Sciatic nerve (tissue), 2 donors: ENCODE data around the gene APOLD1. TPM values are rescaled to one million over a fixed set of nuclear protein-coding genes. Genes with fewer than 3 reads are reported as not detected.
"Not testable (repeated sequence)": the region's sequence is repeated elsewhere in the genome, so short reads cannot be mapped to it uniquely, and the experiment has no call there.

Experiments
- ATAC-seq: fragments of 200-7000 bp; cut with Tn5 transposase; one replicate; pipeline ENCODE4 v1.9.1; 2020; ENCODE audit warnings: mild to moderate bottlenecking, moderate library complexity
- DNase-seq: peaks from one replicate; pipeline ENCODE4 v3.0.0-alpha.2; 2020; ENCODE audit warnings: low spot score
- intact Hi-C: fragments of 100-400 bp; cut with DNase I; formaldehyde crosslinking; loops from one replicate; pipeline ENCODE4 v1.14.2; 2022
- microRNA-seq: library from miRNA; unstranded; fragments of <30 nt; microRNA quantifications from one replicate; pipeline ENCODE4 v1.2.0, GENCODE V29; 2020
- total RNA-seq: library from RNA; stranded (reverse); fragmentation: NEBNext Ultra II Directional; extraction: Animal tissue kit (Norgen Biotek cat#: 25700); gene quantifications from one replicate; pipeline ENCODE4 v1.2.1, GENCODE V29; 2021
- donor health status: DM: no; HTN: no; CAD: no.
- donor health status: DM: no; HTN: no; CAD: no.

APOLD1 gene
- total RNA-seq, 1 donor from 2014 or later, result 41.1 TPM

DNA sequence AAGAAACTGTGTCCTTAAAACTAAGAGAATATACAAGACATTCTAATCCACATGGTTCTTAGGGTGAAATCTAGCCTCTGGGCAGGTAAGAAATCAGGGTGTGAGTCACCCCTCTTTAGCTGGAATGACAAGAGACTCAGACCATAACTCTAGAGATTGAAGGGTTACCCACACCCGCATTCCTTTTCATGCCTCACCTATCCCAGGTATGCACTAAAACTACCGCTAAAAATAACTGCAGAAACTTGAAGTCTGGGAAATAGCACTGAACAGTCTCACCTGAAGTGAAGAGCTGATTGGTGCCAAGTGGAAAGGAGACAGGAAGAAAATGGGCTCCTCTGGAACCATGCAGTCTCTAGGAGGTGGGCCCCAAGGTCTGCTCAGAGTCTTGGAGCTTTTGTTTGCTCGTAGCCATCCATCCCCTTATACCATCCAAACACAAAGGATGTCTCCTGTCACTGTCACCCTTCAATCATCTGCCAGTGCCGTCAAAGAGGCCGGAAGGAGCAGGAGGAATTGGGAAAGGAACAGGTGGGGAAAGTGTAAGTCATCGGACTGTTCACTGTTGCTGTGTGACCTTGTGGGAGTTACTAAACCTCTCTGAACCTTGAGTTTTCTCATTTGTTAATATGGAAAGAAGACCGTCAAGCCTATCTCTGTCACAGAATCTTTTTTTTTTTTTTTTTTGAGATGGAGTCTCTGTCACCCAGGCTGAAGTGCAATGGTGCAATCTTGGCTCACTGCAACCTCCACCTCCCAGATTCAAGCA lies 50.1 kb downstream of the APOLD1 start:
- ATAC-seq, result no peak
- DNase-seq, result no peak
- intact Hi-C loops, result no loop called here

DNA sequence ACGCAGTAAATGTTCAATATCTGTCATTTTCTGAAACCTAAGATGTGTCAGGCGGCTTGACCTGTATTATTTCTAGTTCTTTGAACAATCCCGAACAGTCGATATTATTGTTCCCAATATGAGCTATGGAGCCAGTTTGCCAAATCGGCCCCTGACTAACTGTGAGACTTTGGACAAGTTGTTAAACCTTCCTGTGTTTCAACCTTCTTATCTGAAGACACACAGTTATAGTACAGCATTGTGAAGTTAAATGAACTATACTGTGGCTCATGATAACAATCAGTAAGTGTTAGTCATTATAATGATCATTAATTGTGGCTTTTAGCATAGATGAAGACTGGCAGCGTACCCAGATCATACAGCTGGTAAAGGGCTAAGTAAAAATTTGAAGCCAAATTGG lies 51.1 kb downstream of the APOLD1 start:
- no peak for ATAC-seq
- intact Hi-C loops, result no loop called here
- no peak for DNase-seq

DNA sequence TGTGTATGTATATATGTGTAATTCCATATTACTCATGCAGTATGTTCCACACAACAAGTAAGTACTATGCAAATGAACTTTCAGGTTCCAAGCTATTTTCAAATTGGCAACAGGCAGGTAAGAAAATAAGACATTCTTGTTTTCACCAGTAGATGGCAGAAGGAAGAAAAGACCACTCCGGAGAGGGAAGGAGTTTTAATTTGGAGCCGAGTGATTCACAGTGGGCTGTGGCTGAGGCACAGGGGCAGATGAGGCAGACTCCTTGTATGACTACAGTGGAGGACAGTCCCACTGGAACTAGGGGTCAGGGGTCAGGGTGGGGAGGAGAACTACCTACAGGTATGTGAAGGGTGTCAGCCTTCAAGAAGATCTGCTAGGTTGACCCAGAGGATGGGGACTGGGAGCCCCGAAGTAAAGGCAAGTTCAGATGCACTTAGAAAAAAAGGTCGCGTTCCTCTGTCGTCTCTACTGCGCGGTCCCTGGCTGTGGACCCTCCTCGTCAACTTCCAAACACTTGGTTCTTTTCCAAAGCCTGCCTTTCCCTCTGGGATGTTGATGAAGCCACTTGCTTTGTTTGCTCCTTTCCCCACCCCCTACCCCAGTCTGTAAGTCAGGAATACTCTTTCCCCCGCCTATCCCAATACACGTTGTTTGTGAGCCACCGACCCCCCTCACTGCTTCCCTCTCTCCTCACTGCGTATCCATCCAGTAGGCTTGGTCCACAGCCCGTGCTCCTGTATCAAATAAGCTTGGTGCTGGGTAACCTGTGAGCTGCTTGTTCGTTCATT lies 51.8 kb downstream of the APOLD1 start:
- ATAC-seq (peak; percentile 76), DNase-seq (no peak)
- intact Hi-C loops, result no loop called here

DNA sequence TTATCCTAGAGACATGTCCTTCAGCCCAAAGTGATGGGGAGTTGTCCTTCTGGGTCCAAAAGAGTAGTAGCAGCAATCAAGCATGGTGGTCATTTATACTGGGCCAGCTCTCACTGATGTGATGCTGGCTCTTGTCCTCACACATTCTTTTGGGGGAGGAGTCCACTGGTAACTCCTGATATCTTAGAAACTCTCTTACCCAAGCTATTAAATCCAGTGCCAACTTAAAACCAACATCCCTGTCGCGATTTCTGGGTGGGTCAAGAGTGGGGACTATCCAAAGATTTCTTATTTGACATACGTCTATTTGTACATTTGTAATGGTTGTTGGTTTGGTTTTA lies 52.3 kb downstream of the APOLD1 start:
- no peak for ATAC-seq
- intact Hi-C loops, result no loop called here

DNA sequence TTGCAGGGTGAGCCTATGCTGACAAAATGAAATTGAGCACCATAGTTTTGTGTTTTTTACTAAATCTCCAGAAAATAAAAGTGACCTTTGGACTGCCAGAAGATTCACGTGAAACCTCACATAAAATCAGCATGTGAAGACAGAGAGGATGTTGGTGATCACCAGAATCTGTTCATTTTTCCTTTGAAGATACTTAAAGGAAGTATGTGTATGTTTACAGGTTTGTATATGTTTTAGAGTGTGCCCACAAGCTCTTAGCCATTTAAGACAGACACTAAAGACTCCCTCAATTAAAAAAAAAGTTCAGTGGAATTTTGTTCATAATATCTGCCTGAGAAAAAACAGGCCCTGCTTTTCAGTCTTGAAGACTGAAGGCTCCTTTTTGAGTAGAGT lies 53.5 kb downstream of the APOLD1 start:
- no peak for ATAC-seq
- DNase-seq, result no peak
- intact Hi-C loops, result no loop called here

More for the DNA sequence above, 52.3 kb downstream of the APOLD1 start:
- DNase-seq, result no peak

DNA sequence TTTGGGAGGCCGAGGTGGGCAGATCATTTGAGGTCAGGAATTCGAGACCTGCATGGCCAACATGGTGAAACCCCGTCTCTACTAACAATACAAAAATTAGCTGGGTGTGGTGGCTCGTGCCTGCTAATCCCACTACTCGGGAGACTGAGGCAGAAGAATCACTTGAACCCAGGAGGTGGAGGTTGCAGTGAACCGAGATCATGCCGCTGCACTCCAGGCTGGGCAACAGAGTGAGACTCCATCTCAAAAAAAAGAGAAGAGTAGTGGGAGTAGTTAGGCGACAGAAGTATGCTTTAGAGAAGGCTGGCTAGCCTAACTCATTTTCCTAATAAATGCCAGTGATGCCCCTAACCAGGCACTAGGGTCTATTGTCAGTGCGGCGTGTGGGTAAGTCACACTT lies 54.0 kb downstream of the APOLD1 start:
- intact Hi-C loops, ATAC-seq, DNase-seq: not testable (repeated sequence)

DNA sequence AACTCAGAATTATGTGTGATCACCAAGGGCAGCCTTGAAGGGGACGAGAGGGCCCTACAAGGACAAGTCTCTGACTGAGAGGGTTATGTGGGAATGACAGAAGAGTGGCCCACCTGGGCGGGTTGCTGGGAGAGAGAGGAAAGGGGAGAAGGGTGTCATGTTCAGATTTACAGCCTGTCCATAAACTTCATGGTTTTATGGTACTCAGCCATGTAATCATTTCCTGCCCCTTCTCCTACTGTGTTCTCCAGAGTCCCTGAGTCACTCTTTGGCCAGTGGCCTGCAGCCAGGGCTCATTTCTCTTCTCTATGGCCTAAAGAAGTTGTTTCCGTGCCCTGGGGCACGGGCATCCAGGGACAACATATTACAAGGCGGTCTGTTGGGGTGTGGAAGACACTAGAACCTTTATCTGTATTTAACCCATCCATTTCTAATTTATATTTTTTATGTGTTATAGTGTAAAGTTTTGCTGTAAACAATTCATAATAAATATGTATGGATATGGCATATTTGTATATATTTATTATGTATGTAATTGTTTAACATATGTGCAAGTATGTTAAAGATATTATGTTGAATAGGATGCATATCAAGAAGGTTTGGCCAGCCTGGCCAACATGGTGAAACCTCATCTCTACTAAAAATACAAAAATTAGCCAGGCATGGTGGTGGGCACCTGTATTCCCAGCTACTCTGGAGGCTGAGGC lies 54.6 kb downstream of the APOLD1 start:
- ATAC-seq (no peak), DNase-seq (no peak)
- intact Hi-C loops, result no loop called here

DNA sequence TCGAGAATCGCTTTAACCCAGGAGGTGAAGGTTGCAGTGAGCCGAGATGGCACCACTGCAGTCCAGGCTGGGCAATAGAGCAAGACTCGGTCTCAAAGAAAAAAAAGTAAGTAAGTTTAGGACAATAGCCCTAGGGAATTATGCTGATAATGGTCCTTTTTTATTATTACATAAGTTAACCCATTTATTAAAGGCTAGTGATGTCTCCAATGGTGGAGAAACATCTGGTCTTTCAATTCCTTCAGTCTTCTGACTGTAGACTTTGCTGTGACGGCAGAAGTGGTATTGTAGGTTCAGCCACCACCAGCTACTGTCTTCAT lies 55.1 kb downstream of the APOLD1 start:
- ATAC-seq (no peak), DNase-seq (no peak)
- intact Hi-C loops, result no loop called here

Small RNA genes lying within 50 kb of the gene (microRNA-seq; reads per million reads assigned to microRNA genes)
- not detected for gene MIR613

Other genes with a start within 250 kb of the APOLD1 start
- 28.6 TPM for gene DUSP16, start 222.8 kb upstream of the APOLD1 start, total RNA-seq
- gene CREBL2, start 173.8 kb upstream of the APOLD1 start, total RNA-seq, result 67.9 TPM
- gene GPR19, start 89.5 kb upstream of the APOLD1 start, total RNA-seq, result 0.62 TPM
- gene CDKN1B, start 68.3 kb upstream of the APOLD1 start, total RNA-seq, result 110 TPM
- gene DDX47, start 27.7 kb downstream of the APOLD1 start, total RNA-seq, result 48.6 TPM
- gene GPRC5A, start 105.9 kb downstream of the APOLD1 start, total RNA-seq, result 9.3 TPM
- gene GPRC5D, start 166.5 kb downstream of the APOLD1 start, total RNA-seq, result not detected
- 67.8 TPM for gene HEBP1, start 214.6 kb downstream of the APOLD1 start, total RNA-seq